Breast epithelium (tissue), 4 donors: ENCODE data around the gene PDE4D. TPM values are rescaled to one million over a fixed set of nuclear protein-coding genes. Genes with fewer than 3 reads are reported as not detected.

Source experiments
- DNase-seq, 2 donors: peaks; one replicate each; pipeline ENCODE4 v3.0.0-alpha.2; 2019; ENCODE audit warnings: low spot score in 2 of 2
- H3K27ac ChIP-seq, 2 donors: fragments of 200-600 bp; sonication (generic) in 1 of 2; one replicate each; pipeline ENCODE4 v1.5.1; 2016 to 2019; ENCODE audit warnings: mild to moderate bottlenecking in 1 of 2
- H3K27me3 ChIP-seq, 2 donors: fragments of 200-600 bp; sonication (generic) in 1 of 2; one replicate each; pipeline versions ENCODE4 v1.5.1 to v1.6.0; 2017 to 2019; ENCODE audit warnings: control low read depth in 1 of 2, mild to moderate bottlenecking in 1 of 2
- H3K36me3 ChIP-seq: fragments of 200-600 bp; one replicate; pipeline ENCODE4 v1.5.1; 2019
- H3K4me1 ChIP-seq, 2 donors: fragments of 200-600 bp; sonication (generic); one replicate each; pipeline ENCODE4 v1.5.1; 2016 to 2019; ENCODE audit warnings: control low read depth in 1 of 2
- H3K4me3 ChIP-seq, 3 donors: fragments of 200-600 bp; sonication (generic); 1 replicate in 2 of 3; 2 replicates in 1 of 3; pipeline ENCODE4 v1.5.1; 2016 to 2019; ENCODE audit warnings: mild to moderate bottlenecking in 3 of 3, moderate library complexity in 2 of 3
- H3K9me3 ChIP-seq, 2 donors: fragments of 200-600 bp; sonication (generic) in 1 of 2; one replicate each; pipeline ENCODE4 v1.5.1; 2016 to 2019; ENCODE audit warnings: control low read depth in 1 of 2
- POLR2A ChIP-seq: fragments of 450-650 bp; IDR thresholded peaks from one replicate; pipeline ENCODE4 v1.6.1; 2016; ENCODE audit warnings: antibody characterized with exemption, mild to moderate bottlenecking, moderate library complexity
- POLR2AphosphoS5 ChIP-seq, 3 donors: sonication (generic); formaldehyde crosslinking; IDR thresholded peaks; one replicate each; pipeline ENCODE4 v1.6.1; 2017; ENCODE audit warnings: antibody characterized with exemption in 3 of 3
- intact Hi-C: fragments of 100-400 bp; cut with DNase I; formaldehyde crosslinking; loops from one replicate; pipeline ENCODE4 v1.15.1; 2023; ENCODE audit warnings: low total_unique reads
- total RNA-seq, 3 donors: library from RNA; depleted of rRNA; stranded (reverse); fragments of >200 nt; gene quantifications; one replicate each; pipeline ENCODE4 v1.1.0, GENCODE V29; 2016
- TF ChIP-seq, protein P1 (sequence below), 3 donors: fragments of 450-650 bp; IDR thresholded peaks; one replicate each; pipeline ENCODE4 v1.5.1; 2016 to 2017; ENCODE audit warnings: antibody characterized with exemption in 3 of 3, mild to moderate bottlenecking in 3 of 3, moderate library complexity in 3 of 3

Gene PDE4D
- total RNA-seq, 3 donors from 2014 or later, result 14.4 to 37.4 (median 28.2) TPM

DNA sequence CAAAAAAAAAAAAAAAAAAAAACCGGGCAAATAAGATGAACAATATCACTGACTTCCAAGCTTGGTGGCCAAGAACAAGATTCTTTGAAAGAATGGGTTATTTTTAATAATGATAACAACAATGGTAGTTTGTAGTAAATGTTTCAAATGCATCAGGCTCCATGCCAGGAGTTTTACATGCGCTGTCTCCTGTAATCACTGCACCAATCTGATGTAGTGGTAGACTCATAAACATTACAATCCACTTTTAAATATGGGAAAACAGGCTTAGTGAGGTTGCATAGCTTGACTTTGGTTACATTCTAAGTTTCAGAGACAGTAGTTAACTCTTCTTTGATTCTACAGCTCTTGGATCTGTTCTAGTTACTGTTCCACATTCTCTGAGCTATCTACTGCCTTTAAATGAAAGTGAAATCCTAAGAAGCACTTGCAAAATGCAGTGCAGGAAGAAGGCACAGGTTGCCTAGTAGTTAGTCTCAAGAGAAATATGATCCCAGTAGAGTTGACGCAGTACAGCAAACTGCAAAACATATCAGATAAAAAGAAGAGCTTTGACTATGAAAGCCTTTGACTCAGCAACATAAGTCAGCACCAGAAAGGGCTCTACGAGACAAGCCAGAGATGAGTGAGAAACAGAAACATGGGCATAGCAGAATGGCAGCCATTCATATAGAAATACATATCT lies 62.1 kb downstream of the PDE4D start:
- no peak overlapping the region for H3K27ac ChIP-seq
- no peak for DNase-seq
- H3K4me1 ChIP-seq, result no peaks in the 10 kb centered on the region
- intact Hi-C loops, result no loop called here
- no peaks in the 10 kb centered on the region for H3K9me3 ChIP-seq
- TF ChIP-seq POLR2AphosphoS5 (IDR thresholded peaks at IDR 0.05) (no peak), POLR2A (no peak)
- TF ChIP-seq, protein P1, sequence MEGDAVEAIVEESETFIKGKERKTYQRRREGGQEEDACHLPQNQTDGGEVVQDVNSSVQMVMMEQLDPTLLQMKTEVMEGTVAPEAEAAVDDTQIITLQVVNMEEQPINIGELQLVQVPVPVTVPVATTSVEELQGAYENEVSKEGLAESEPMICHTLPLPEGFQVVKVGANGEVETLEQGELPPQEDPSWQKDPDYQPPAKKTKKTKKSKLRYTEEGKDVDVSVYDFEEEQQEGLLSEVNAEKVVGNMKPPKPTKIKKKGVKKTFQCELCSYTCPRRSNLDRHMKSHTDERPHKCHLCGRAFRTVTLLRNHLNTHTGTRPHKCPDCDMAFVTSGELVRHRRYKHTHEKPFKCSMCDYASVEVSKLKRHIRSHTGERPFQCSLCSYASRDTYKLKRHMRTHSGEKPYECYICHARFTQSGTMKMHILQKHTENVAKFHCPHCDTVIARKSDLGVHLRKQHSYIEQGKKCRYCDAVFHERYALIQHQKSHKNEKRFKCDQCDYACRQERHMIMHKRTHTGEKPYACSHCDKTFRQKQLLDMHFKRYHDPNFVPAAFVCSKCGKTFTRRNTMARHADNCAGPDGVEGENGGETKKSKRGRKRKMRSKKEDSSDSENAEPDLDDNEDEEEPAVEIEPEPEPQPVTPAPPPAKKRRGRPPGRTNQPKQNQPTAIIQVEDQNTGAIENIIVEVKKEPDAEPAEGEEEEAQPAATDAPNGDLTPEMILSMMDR (IDR thresholded peaks at IDR 0.05), result no peak
- no peaks in the 10 kb centered on the region for H3K36me3 ChIP-seq
- no peaks in the 10 kb centered on the region for H3K27me3 ChIP-seq
- H3K4me3 ChIP-seq, result no peak overlapping the region

DNA sequence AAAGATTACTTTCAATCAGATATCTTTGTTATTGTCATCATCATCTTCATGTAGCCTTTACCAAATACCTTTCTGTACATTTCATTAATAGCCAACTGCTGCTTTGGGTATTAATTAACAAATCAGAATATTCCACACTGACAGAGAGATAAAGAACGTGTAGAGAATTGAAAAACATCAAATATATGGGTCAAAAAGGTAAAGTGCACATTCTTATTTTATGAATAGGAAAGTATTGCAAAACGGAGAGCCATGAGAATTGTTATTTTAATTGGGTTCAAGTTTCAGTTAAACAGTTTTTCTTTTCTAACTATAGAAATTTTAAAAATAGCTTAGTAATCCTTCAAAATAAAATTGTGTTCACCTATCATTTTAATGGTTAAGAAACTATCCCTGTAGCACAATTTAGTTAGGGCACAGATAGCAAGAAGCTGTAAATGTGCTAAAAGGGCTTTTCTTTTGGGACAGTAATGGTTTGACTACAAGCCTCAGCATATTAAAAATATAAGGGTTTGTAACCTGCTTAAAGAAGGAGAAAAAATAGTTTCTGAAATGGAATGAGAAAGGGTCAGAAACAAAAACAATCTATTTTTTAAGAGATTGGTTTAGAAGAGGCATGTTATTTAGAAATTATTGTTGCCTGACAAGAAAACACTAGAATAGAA lies 62.9 kb downstream of the PDE4D start:
- no peaks in the 10 kb centered on the region for H3K4me1 ChIP-seq
- no peaks in the 10 kb centered on the region for H3K36me3 ChIP-seq
- H3K9me3 ChIP-seq, result no peaks in the 10 kb centered on the region
- H3K4me3 ChIP-seq, result no peak overlapping the region
- no peak for DNase-seq
- TF ChIP-seq POLR2AphosphoS5 (IDR thresholded peaks at IDR 0.05), result no peak
- TF ChIP-seq, protein P1 (IDR thresholded peaks at IDR 0.05), result no peak
- no peak for TF ChIP-seq POLR2A
- no peaks in the 10 kb centered on the region for H3K27me3 ChIP-seq
- no peak overlapping the region for H3K27ac ChIP-seq
- intact Hi-C loops, result no loop called here

DNA sequence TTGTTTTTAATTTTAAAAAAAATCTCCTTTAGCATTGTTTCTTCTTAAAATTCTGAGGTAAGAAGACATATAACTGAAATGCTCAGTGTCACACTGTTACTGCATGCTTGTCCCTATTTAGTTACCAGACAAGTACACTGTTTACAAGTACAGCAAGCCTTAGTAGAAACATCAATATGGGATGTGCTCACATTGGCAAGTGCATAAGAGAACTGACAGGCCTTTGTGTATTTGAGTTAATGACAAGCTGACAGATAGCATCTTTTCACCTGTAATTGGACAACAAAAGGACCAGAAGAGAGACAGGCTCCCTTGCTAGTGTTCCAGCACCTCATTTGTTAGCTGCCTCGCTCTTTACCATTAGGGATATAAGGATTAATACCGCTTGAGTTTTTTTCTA lies 63.6 kb downstream of the PDE4D start:
- H3K27ac ChIP-seq, result no peak overlapping the region
- TF ChIP-seq POLR2AphosphoS5 (IDR thresholded peaks at IDR 0.05) (no peak), POLR2A (no peak)
- TF ChIP-seq, protein P1 (IDR thresholded peaks at IDR 0.05), result no peak
- no peak overlapping the region for H3K4me3 ChIP-seq
- no peaks in the 10 kb centered on the region for H3K9me3 ChIP-seq
- H3K4me1 ChIP-seq, result no peaks in the 10 kb centered on the region
- no peaks in the 10 kb centered on the region for H3K36me3 ChIP-seq
- intact Hi-C loops, result no loop called here
- DNase-seq, result no peak
- H3K27me3 ChIP-seq, result no peaks in the 10 kb centered on the region

DNA sequence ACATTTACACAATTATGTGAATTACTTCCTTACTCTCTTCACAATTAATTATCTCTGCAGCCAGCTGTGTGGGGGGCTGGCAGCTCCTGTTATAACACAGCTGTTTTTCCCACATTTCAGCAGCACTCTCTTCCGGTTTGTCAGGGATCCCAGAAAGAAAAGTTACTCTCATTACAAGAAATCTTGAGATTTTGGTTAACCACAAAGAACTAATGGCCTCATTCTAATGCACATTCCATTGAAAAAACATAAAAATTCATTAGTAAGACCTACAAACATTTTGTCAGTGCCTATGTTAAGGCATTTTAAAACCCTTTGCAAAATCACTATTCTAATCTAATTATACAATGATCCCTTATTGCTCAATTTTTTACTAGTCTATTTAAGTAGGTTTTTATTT lies 64.1 kb downstream of the PDE4D start:
- TF ChIP-seq, protein P1 (IDR thresholded peaks at IDR 0.05), result no peak
- TF ChIP-seq POLR2A (no peak), POLR2AphosphoS5 (IDR thresholded peaks at IDR 0.05) (no peak)
- H3K36me3 ChIP-seq, result no peaks in the 10 kb centered on the region
- H3K4me3 ChIP-seq, result no peak overlapping the region
- no peak overlapping the region for H3K27ac ChIP-seq
- H3K9me3 ChIP-seq, result no peaks in the 10 kb centered on the region
- no peaks in the 10 kb centered on the region for H3K4me1 ChIP-seq
- no peak for DNase-seq
- H3K27me3 ChIP-seq, result no peaks in the 10 kb centered on the region
- intact Hi-C loops, result no loop called here

DNA sequence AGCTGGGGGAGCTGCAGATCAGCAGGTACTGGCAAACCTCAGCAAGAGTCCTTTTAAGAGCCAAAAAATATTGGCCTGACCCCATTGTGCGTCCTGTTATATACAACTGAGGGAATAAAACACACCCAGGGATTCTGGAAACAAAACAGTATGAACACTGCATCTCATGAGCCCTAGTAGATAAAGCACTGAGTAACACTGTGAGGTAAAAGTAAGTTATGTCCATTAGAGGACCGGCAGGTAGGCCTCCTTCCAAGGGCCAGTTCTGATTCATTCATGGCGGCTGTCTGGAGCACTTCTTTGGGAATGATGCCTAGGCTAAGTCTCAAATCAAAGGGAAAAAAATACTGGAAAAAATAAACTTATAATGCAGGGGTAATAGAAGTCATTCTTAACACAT lies 64.9 kb downstream of the PDE4D start:
- no peak overlapping the region for H3K4me3 ChIP-seq
- intact Hi-C loops, result no loop called here
- TF ChIP-seq POLR2AphosphoS5 (IDR thresholded peaks at IDR 0.05), result no peak
- TF ChIP-seq, protein P1 (IDR thresholded peaks at IDR 0.05), result no peak
- TF ChIP-seq POLR2A, result no peak
- H3K27ac ChIP-seq, result no peak overlapping the region
- no peaks in the 10 kb centered on the region for H3K27me3 ChIP-seq
- no peaks in the 10 kb centered on the region for H3K36me3 ChIP-seq
- no peaks in the 10 kb centered on the region for H3K9me3 ChIP-seq
- no peaks in the 10 kb centered on the region for H3K4me1 ChIP-seq
- DNase-seq, result no peak
